Left renal pelvis (tissue), 4 donors: ENCODE data around the gene PCNT. TPM values are rescaled to one million over a fixed set of nuclear protein-coding genes. Genes with fewer than 3 reads are reported as not detected.

Experiments used
- DNase-seq, 4 donors: peaks; one replicate each; pipeline ENCODE4 v3.0.0-alpha.2; 2013; ENCODE audit warnings: low read depth in 4 of 4, low spot score in 3 of 4
- polyA plus RNA-seq, 4 donors: library from polyadenylated mRNA; unstranded; fragments of 120-200 nt; gene quantifications; one replicate each; pipeline ENCODE4 v1.2.1, GENCODE V29; 2013; ENCODE audit not compliant: insufficient read length in 4 of 4

PCNT gene
- polyA plus RNA-seq, 4 donors: 25.5 to 43.2 (median 33.0) TPM

- no peak for DNase-seq
Observed at GRCh38 chr21:46334351-46335140, 10.6 kb downstream of the PCNT start.

GRCh38 chr21:46336603-46337002 lies 12.6 kb downstream of the PCNT start:
- DNase-seq: no peak

GRCh38 chr21:46340998-46341397 lies 17.0 kb downstream of the PCNT start:
- DNase-seq: no peak

- DNase-seq: no peak
Observed at GRCh38 chr21:46344219-46344915, 20.4 kb downstream of the PCNT start.

GRCh38 chr21:46345861-46346260 lies 21.9 kb downstream of the PCNT start:
- DNase-seq: no peak

GRCh38 chr21:46346296-46347202 lies 22.6 kb downstream of the PCNT start:
- DNase-seq: no peak

- DNase-seq: no peak
Observed at GRCh38 chr21:46347203-46347550, 23.2 kb downstream of the PCNT start.

GRCh38 chr21:46347791-46348381 lies 23.9 kb downstream of the PCNT start:
- DNase-seq: no peak

- DNase-seq: no peak
Observed at GRCh38 chr21:46349134-46349760, 25.3 kb downstream of the PCNT start.

- no peak for DNase-seq
Observed at GRCh38 chr21:46350571-46350970, 26.6 kb downstream of the PCNT start.

GRCh38 chr21:46350981-46351380 lies 27.0 kb downstream of the PCNT start:
- DNase-seq: no peak

GRCh38 chr21:46351476-46352163 lies 27.7 kb downstream of the PCNT start:
- DNase-seq: no peak

- no peak for DNase-seq
Observed at GRCh38 chr21:46352164-46352515, 28.2 kb downstream of the PCNT start.

GRCh38 chr21:46352913-46353312 lies 29.0 kb downstream of the PCNT start:
- DNase-seq: no peak

- no peak for DNase-seq
Observed at GRCh38 chr21:46354046-46354445, 30.1 kb downstream of the PCNT start.

- no peak for DNase-seq
Observed at GRCh38 chr21:46354518-46354917, 30.6 kb downstream of the PCNT start.

GRCh38 chr21:46355161-46356004 lies 31.4 kb downstream of the PCNT start:
- no peak for DNase-seq

GRCh38 chr21:46356005-46356338 lies 32.0 kb downstream of the PCNT start:
- no peak for DNase-seq
